ENCODE measurements around the gene SORL1. TPM values are rescaled to one million over a fixed set of nuclear protein-coding genes. Genes with fewer than 3 reads are reported as not detected.
"Not testable (repeated sequence)": the region's sequence is repeated elsewhere in the genome, so short reads cannot be mapped to it uniquely, and the experiment has no call there.

SORL1 gene
- total RNA-seq, 4 donors from 2014 or later, result 7.3 to 18.8 (median 12.3) TPM

DNA sequence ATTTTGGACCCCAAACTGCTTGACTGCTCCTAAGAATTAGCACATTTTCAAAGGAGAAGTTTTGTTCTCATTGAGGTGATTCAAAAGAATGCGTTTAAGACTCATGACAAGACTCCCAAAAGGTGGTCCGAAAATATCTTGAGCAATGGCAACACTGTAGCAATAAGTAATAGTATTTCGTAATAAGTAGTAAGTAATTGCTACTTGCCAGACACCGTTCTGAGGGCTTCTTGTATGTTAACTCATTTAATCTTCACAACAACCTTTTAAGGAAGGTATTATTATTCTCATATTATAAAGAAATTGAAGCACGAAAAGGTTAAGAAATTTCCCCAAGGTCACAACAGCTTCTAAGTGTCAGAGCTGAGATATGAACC is 184.7 kb downstream of the SORL1 start:
- TF ChIP-seq POLR2A (IDR thresholded peaks at IDR 0.05) (no peak), EP300 (IDR thresholded peaks at IDR 0.05) (no peak)
- TF ChIP-seq, protein P1, sequence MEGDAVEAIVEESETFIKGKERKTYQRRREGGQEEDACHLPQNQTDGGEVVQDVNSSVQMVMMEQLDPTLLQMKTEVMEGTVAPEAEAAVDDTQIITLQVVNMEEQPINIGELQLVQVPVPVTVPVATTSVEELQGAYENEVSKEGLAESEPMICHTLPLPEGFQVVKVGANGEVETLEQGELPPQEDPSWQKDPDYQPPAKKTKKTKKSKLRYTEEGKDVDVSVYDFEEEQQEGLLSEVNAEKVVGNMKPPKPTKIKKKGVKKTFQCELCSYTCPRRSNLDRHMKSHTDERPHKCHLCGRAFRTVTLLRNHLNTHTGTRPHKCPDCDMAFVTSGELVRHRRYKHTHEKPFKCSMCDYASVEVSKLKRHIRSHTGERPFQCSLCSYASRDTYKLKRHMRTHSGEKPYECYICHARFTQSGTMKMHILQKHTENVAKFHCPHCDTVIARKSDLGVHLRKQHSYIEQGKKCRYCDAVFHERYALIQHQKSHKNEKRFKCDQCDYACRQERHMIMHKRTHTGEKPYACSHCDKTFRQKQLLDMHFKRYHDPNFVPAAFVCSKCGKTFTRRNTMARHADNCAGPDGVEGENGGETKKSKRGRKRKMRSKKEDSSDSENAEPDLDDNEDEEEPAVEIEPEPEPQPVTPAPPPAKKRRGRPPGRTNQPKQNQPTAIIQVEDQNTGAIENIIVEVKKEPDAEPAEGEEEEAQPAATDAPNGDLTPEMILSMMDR (IDR thresholded peaks at IDR 0.05), result no peak
- DNase-seq (ENCODE audit: low spot score in 2 of 2), result no peak

DNA sequence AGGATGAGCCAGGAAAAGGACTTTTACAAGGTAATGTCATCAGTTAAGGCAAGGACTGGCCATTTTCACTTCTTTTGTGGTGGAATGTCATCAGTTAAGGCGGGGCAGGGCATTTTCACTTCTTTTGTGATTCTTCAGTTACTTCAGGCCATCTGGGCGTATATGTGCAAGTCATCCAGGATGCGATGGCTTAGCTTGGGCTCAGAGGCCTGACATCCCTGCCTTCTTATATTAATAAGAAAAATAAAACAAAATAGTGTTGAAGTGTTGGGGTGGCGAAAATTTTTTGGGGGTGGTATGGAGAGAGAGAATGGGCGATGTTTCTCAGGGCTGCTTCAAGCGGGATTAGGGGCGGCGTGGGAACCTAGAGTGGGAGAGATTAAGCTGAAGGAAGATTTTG is 185.5 kb downstream of the SORL1 start:
- DNase-seq (ENCODE audit: low spot score in 2 of 2); H3K9me3 ChIP-seq; H3K27me3 ChIP-seq; H3K4me1 ChIP-seq; H3K4me3 ChIP-seq; H3K36me3 ChIP-seq; H3K27ac ChIP-seq: not testable (repeated sequence)
- 94 to 95% methylated on average over 8 of the region's 8 CpGs for WGBS, 2 donors

More for the DNA sequence above, 184.7 kb downstream of the SORL1 start:
- Histone ChIP-seq H3K36me3 (no peaks in the 10 kb centered on the region), H3K27me3 (no peaks in the 10 kb centered on the region), H3K4me3 (no peak overlapping the region), H3K4me1 (no peaks in the 10 kb centered on the region), H3K27ac (no peak overlapping the region), H3K9me3 (no peaks in the 10 kb centered on the region)
- 91 to 95% methylated on average over 5 of the region's 5 CpGs for WGBS, 2 donors

DNA sequence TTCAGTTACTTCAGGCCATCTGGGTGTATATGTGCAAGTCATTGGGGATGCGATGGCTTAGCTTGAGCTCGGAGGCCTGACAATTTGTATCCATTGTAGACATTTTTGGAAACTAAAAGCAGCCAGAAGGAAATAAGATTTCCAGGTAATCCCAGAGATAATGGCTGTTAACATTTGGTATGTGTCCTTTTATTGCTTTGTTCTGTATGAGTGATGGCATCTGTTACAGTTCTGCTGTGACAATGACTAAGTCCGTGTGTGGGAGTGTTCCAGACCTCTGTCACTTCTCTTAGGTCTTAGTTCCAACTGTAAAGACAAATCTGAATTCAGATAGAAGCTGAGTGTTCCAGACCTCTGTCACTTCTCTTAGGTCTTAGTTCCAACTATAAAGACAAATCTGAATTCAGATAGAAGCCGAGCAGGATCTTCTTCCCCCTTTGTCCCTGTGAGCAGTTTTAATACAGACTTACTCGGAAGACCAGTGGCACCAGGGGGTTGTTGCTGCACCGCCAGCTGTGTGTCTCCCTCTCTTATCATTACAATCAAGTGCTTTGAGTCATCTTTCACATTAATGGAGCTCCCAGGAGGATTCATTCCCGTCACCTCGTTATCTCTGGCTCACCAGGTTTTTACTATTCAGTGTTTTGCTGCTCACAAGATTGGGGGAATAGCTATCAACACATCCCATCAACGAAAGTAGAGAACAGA is 191.5 kb downstream of the SORL1 start:
- 75 to 78% methylated on average over 9 of the region's 9 CpGs for WGBS, 2 donors
- Histone ChIP-seq H3K27me3 (no peaks in the 10 kb centered on the region), H3K9me3 (no peaks in the 10 kb centered on the region), H3K36me3 (no peaks in the 10 kb centered on the region), H3K27ac (no peak overlapping the region), H3K4me1 (no peaks in the 10 kb centered on the region), H3K4me3 (no peak overlapping the region)
- TF ChIP-seq POLR2A (IDR thresholded peaks at IDR 0.05) (no peak), EP300 (IDR thresholded peaks at IDR 0.05) (no peak)
- TF ChIP-seq, protein P1 (IDR thresholded peaks at IDR 0.05), result no peak
- no peak for DNase-seq (ENCODE audit: low spot score in 2 of 2)

DNA sequence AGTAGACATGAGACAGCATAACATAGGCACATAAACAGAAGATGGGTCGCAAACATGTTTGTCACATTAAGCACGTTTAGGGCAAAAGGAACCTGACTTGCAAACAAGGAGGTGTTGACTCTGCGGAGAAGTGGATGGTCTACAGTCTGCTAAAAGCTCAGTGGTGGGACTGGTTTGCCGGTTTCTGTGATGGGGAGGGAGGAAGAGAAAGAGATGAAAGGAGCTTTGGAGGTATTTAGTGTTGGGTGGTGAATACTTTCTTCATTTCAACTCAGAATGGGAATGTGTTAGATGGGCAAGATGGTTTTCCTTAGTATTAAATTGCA is 192.0 kb downstream of the SORL1 start:
- Histone ChIP-seq H3K36me3 (no peaks in the 10 kb centered on the region), H3K27ac (no peak overlapping the region), H3K4me1 (no peaks in the 10 kb centered on the region), H3K4me3 (no peak overlapping the region), H3K9me3 (no peaks in the 10 kb centered on the region), H3K27me3 (no peaks in the 10 kb centered on the region)
- 77 to 79% methylated on average over 4 of the region's 4 CpGs for WGBS, 2 donors
- TF ChIP-seq, protein P1 (IDR thresholded peaks at IDR 0.05), result no peak
- no peak for TF ChIP-seq EP300 (IDR thresholded peaks at IDR 0.05)
- no peak for TF ChIP-seq POLR2A (IDR thresholded peaks at IDR 0.05)
- no peak for DNase-seq (ENCODE audit: low spot score in 2 of 2)

DNA sequence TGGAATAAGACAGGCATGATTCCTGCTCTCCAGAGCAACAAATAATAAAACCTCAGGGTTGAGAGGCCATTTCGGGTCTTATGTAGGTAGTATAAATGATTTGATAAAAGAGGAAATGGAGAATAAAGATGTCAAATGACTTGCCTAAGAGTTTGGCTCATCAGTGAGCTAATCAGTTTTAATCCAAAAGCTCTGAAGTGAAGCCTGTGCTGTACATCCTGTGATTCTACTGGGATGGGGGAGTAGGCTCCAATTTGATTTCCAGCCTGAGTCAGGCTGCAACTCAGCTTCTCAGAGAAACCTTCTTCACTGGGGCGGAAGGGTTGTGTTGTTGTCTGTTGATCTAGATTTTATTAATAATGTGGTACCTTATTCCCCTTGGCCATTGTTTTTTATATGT is 192.9 kb downstream of the SORL1 start:
- no peaks in the 10 kb centered on the region for H3K27me3 ChIP-seq
- no peaks in the 10 kb centered on the region for H3K4me1 ChIP-seq
- H3K4me3 ChIP-seq, result no peak overlapping the region
- H3K9me3 ChIP-seq, result no peaks in the 10 kb centered on the region
- TF ChIP-seq POLR2A (IDR thresholded peaks at IDR 0.05) (no peak), EP300 (IDR thresholded peaks at IDR 0.05) (no peak)
- TF ChIP-seq, protein P1 (IDR thresholded peaks at IDR 0.05), result no peak
- H3K27ac ChIP-seq, result no peak overlapping the region
- no peaks in the 10 kb centered on the region for H3K36me3 ChIP-seq
- 76 to 92% methylated on average over 2 of the region's 2 CpGs for WGBS, 2 donors
- no peak for DNase-seq (ENCODE audit: low spot score in 2 of 2)

DNA sequence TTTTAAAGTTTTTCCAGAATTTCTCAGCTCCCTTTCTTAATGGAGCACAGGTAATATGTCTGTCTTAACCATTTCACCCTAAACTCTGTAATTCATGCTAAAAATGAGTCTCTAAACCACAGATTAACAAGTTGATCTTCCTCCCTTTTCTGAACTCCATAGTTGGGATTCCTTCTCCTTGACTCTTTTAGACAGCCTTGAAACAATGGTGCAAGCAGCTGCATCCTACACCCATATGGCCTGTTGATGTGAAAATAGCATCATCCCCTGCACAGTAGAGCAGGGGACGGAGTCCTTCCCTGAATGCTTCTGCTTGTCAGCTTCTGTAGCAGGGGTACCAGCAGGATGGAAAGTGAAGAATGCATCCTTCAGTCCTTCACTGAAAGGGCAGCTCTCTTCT is 193.5 kb downstream of the SORL1 start:
- no peak for DNase-seq (ENCODE audit: low spot score in 2 of 2)
- H3K36me3 ChIP-seq, result no peaks in the 10 kb centered on the region
- H3K27me3 ChIP-seq, result no peaks in the 10 kb centered on the region
- WGBS, 2 donors, result 94 to 100% methylated on average over 1 of the region's 1 CpG
- no peak overlapping the region for H3K4me3 ChIP-seq
- TF ChIP-seq POLR2A (IDR thresholded peaks at IDR 0.05) (no peak), EP300 (IDR thresholded peaks at IDR 0.05) (no peak)
- TF ChIP-seq, protein P1 (IDR thresholded peaks at IDR 0.05), result no peak
- no peaks in the 10 kb centered on the region for H3K4me1 ChIP-seq
- no peaks in the 10 kb centered on the region for H3K9me3 ChIP-seq
- H3K27ac ChIP-seq, result no peak overlapping the region
